ENCODE measurements around the gene RXRA.

The RXRA gene

GRCh38 chr9:134473141-134474054, 147.1 kb downstream of the RXRA start:
- no peaks in the 10 kb centered on the region for H3K9me3 ChIP-seq (ENCODE audit: control insufficient read depth, insufficient read depth, low read depth, low read length)
- H3K27me3 ChIP-seq (ENCODE audit: control insufficient read depth, insufficient read depth, low read length) = no peaks in the 10 kb centered on the region
- no peaks in the 10 kb centered on the region for H3K4me1 ChIP-seq (ENCODE audit: control insufficient read depth, insufficient read depth, low read length)
- H3K27ac ChIP-seq (ENCODE audit: low read depth, low read length) = no peak overlapping the region
- H3K36me3 ChIP-seq (ENCODE audit: control insufficient read depth, insufficient read depth, low read length) = no peaks in the 10 kb centered on the region
- H3K9ac ChIP-seq (ENCODE audit: low read length) = no peak overlapping the region
- H3K4me3 ChIP-seq (ENCODE audit: low read depth, low read length) = no peak overlapping the region

GRCh38 chr9:134474055-134474370, 147.8 kb downstream of the RXRA start:
- no peak overlapping the region for H3K9ac ChIP-seq (ENCODE audit: low read length)
- H3K27me3 ChIP-seq (ENCODE audit: control insufficient read depth, insufficient read depth, low read length) = no peaks in the 10 kb centered on the region
- no peak overlapping the region for H3K27ac ChIP-seq (ENCODE audit: low read depth, low read length)
- H3K4me1 ChIP-seq (ENCODE audit: control insufficient read depth, insufficient read depth, low read length) = no peaks in the 10 kb centered on the region
- no peaks in the 10 kb centered on the region for H3K36me3 ChIP-seq (ENCODE audit: control insufficient read depth, insufficient read depth, low read length)
- 0 out of 2 replicates have a peak, but pooled peaks cover 2% of the 10 kb centered on the region for H3K9me3 ChIP-seq (ENCODE audit: control insufficient read depth, insufficient read depth, low read depth, low read length)
- no peak overlapping the region for H3K4me3 ChIP-seq (ENCODE audit: low read depth, low read length)

- no peaks in the 10 kb centered on the region for H3K36me3 ChIP-seq (ENCODE audit: control insufficient read depth, insufficient read depth, low read length)
- H3K9ac ChIP-seq (ENCODE audit: low read length) = no peak overlapping the region
- no peaks in the 10 kb centered on the region for H3K4me1 ChIP-seq (ENCODE audit: control insufficient read depth, insufficient read depth, low read length)
- no peak overlapping the region for H3K4me3 ChIP-seq (ENCODE audit: low read depth, low read length)
- no peak overlapping the region for H3K27ac ChIP-seq (ENCODE audit: low read depth, low read length)
- H3K9me3 ChIP-seq (ENCODE audit: control insufficient read depth, insufficient read depth, low read depth, low read length) = 0 out of 2 replicates have a peak, but pooled peaks cover 2% of the 10 kb centered on the region
- H3K27me3 ChIP-seq (ENCODE audit: control insufficient read depth, insufficient read depth, low read length) = no peaks in the 10 kb centered on the region
These were observed 148.9 kb downstream of the RXRA start for GRCh38 chr9:134475011-134475790.

- no peak overlapping the region for H3K4me3 ChIP-seq (ENCODE audit: low read depth, low read length)
- no peak overlapping the region for H3K27ac ChIP-seq (ENCODE audit: low read depth, low read length)
- H3K9ac ChIP-seq (ENCODE audit: low read length) = no peak overlapping the region
These were observed 150.2 kb downstream of the RXRA start for GRCh38 chr9:134476272-134476941.

GRCh38 chr9:134476942-134477335, 150.7 kb downstream of the RXRA start:
- H3K9me3 ChIP-seq (ENCODE audit: control insufficient read depth, insufficient read depth, low read depth, low read length) = 0 out of 2 replicates have a peak, but pooled peaks cover 2% of the 10 kb centered on the region
- no peaks in the 10 kb centered on the region for H3K27me3 ChIP-seq (ENCODE audit: control insufficient read depth, insufficient read depth, low read length)
- H3K4me1 ChIP-seq (ENCODE audit: control insufficient read depth, insufficient read depth, low read length) = no peaks in the 10 kb centered on the region
- H3K27ac ChIP-seq (ENCODE audit: low read depth, low read length) = no peak overlapping the region
- H3K9ac ChIP-seq (ENCODE audit: low read length) = no peak overlapping the region
- no peak overlapping the region for H3K4me3 ChIP-seq (ENCODE audit: low read depth, low read length)
- H3K36me3 ChIP-seq (ENCODE audit: control insufficient read depth, insufficient read depth, low read length) = no peaks in the 10 kb centered on the region

More at GRCh38 chr9:134476272-134476941, 150.2 kb downstream of the RXRA start:
- H3K4me1 ChIP-seq (ENCODE audit: control insufficient read depth, insufficient read depth, low read length) = no peaks in the 10 kb centered on the region
- H3K36me3 ChIP-seq (ENCODE audit: control insufficient read depth, insufficient read depth, low read length) = no peaks in the 10 kb centered on the region
- 0 out of 2 replicates have a peak, but pooled peaks cover 2% of the 10 kb centered on the region for H3K9me3 ChIP-seq (ENCODE audit: control insufficient read depth, insufficient read depth, low read depth, low read length)
- H3K27me3 ChIP-seq (ENCODE audit: control insufficient read depth, insufficient read depth, low read length) = no peaks in the 10 kb centered on the region

- no peak overlapping the region for H3K9ac ChIP-seq (ENCODE audit: low read length)
- 0 out of 2 replicates have a peak, but pooled peaks cover 2% of the 10 kb centered on the region for H3K9me3 ChIP-seq (ENCODE audit: control insufficient read depth, insufficient read depth, low read depth, low read length)
- H3K36me3 ChIP-seq (ENCODE audit: control insufficient read depth, insufficient read depth, low read length) = no peaks in the 10 kb centered on the region
- H3K4me3 ChIP-seq (ENCODE audit: low read depth, low read length) = no peak overlapping the region
- no peaks in the 10 kb centered on the region for H3K27me3 ChIP-seq (ENCODE audit: control insufficient read depth, insufficient read depth, low read length)
- H3K4me1 ChIP-seq (ENCODE audit: control insufficient read depth, insufficient read depth, low read length) = no peaks in the 10 kb centered on the region
- H3K27ac ChIP-seq (ENCODE audit: low read depth, low read length) = no peak overlapping the region
These were observed 151.2 kb downstream of the RXRA start for GRCh38 chr9:134477342-134477925.

- 0 out of 2 replicates have a peak, but pooled peaks cover 2% of the 10 kb centered on the region for H3K9me3 ChIP-seq (ENCODE audit: control insufficient read depth, insufficient read depth, low read depth, low read length)
- H3K4me1 ChIP-seq (ENCODE audit: control insufficient read depth, insufficient read depth, low read length) = no peaks in the 10 kb centered on the region
- H3K27ac ChIP-seq (ENCODE audit: low read depth, low read length) = no peak overlapping the region
- no peaks in the 10 kb centered on the region for H3K27me3 ChIP-seq (ENCODE audit: control insufficient read depth, insufficient read depth, low read length)
- H3K4me3 ChIP-seq (ENCODE audit: low read depth, low read length) = no peak overlapping the region
- no peaks in the 10 kb centered on the region for H3K36me3 ChIP-seq (ENCODE audit: control insufficient read depth, insufficient read depth, low read length)
- no peak overlapping the region for H3K9ac ChIP-seq (ENCODE audit: low read length)
These were observed 151.7 kb downstream of the RXRA start for GRCh38 chr9:134477927-134478326.

- Histone ChIP-seq H3K36me3 (ENCODE audit: control insufficient read depth, insufficient read depth, low read length) (no peaks in the 10 kb centered on the region), H3K4me3 (ENCODE audit: low read depth, low read length) (no peak overlapping the region), H3K27ac (ENCODE audit: low read depth, low read length) (no peak overlapping the region), H3K9me3 (ENCODE audit: control insufficient read depth, insufficient read depth, low read depth, low read length) (0 out of 2 replicates have a peak, but pooled peaks cover 2% of the 10 kb centered on the region), H3K9ac (ENCODE audit: low read length) (no peak overlapping the region), H3K4me1 (ENCODE audit: control insufficient read depth, insufficient read depth, low read length) (no peaks in the 10 kb centered on the region), H3K27me3 (ENCODE audit: control insufficient read depth, insufficient read depth, low read length) (no peaks in the 10 kb centered on the region)
These were observed 155.5 kb downstream of the RXRA start for GRCh38 chr9:134481762-134482161.

GRCh38 chr9:134482226-134482625, 156.0 kb downstream of the RXRA start:
- no peaks in the 10 kb centered on the region for H3K4me1 ChIP-seq (ENCODE audit: control insufficient read depth, insufficient read depth, low read length)
- no peak overlapping the region for H3K4me3 ChIP-seq (ENCODE audit: low read depth, low read length)
- H3K27ac ChIP-seq (ENCODE audit: low read depth, low read length) = no peak overlapping the region
- H3K36me3 ChIP-seq (ENCODE audit: control insufficient read depth, insufficient read depth, low read length) = no peaks in the 10 kb centered on the region
- H3K27me3 ChIP-seq (ENCODE audit: control insufficient read depth, insufficient read depth, low read length) = no peaks in the 10 kb centered on the region
- 0 out of 2 replicates have a peak, but pooled peaks cover 2% of the 10 kb centered on the region for H3K9me3 ChIP-seq (ENCODE audit: control insufficient read depth, insufficient read depth, low read depth, low read length)
- H3K9ac ChIP-seq (ENCODE audit: low read length) = no peak overlapping the region

- no peak overlapping the region for H3K27ac ChIP-seq (ENCODE audit: low read depth, low read length)
- 0 out of 2 replicates have a peak, but pooled peaks cover 2% of the 10 kb centered on the region for H3K9me3 ChIP-seq (ENCODE audit: control insufficient read depth, insufficient read depth, low read depth, low read length)
- H3K4me3 ChIP-seq (ENCODE audit: low read depth, low read length) = no peak overlapping the region
- H3K36me3 ChIP-seq (ENCODE audit: control insufficient read depth, insufficient read depth, low read length) = no peaks in the 10 kb centered on the region
- H3K4me1 ChIP-seq (ENCODE audit: control insufficient read depth, insufficient read depth, low read length) = no peaks in the 10 kb centered on the region
- H3K27me3 ChIP-seq (ENCODE audit: control insufficient read depth, insufficient read depth, low read length) = no peaks in the 10 kb centered on the region
- H3K9ac ChIP-seq (ENCODE audit: low read length) = no peak overlapping the region
These were observed 157.3 kb downstream of the RXRA start for GRCh38 chr9:134483361-134484184.
